COLO668 (cell line): Measurements from ENCODE around the gene TCEAL5.
"Not testable (repeated sequence)": the region's sequence is repeated elsewhere in the genome, so short reads cannot be mapped to it uniquely, and the experiment has no call there.

Experiments
- DNase-seq: peaks from one replicate; lab custom pipeline; 2025; ENCODE audit not compliant: unreplicated experiment; lab: John Stamatoyannopoulos, UW

Gene TCEAL5

GRCh38 chrX:103276581-103277002 is at the start of gene TCEAL5:
Gene TCEAL5 (minus strand): TSS chrX:103276750. CDS start chrX:103274563, 2,187 bp downstream.
- no peak for DNase-seq

DNA sequence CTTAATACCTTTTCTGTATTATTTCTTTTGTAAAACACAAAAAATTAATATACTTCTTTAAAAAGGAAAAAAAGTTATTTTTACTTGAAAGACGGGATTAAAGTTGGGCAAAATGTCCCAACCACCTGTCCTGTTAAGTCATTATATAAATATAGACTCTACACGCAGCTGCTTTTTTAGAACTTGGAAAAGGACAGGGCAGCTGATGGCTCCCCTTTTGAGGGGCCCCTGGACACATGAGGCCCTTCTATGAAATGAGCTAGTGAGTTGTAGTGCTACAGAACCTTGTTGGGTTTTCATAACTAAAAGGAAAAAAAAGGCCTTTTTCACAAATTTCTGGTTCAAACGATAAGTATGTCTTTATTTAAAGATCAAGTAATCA is 34.8 kb upstream of the TCEAL5 start:
- DNase-seq = no peak

DNA sequence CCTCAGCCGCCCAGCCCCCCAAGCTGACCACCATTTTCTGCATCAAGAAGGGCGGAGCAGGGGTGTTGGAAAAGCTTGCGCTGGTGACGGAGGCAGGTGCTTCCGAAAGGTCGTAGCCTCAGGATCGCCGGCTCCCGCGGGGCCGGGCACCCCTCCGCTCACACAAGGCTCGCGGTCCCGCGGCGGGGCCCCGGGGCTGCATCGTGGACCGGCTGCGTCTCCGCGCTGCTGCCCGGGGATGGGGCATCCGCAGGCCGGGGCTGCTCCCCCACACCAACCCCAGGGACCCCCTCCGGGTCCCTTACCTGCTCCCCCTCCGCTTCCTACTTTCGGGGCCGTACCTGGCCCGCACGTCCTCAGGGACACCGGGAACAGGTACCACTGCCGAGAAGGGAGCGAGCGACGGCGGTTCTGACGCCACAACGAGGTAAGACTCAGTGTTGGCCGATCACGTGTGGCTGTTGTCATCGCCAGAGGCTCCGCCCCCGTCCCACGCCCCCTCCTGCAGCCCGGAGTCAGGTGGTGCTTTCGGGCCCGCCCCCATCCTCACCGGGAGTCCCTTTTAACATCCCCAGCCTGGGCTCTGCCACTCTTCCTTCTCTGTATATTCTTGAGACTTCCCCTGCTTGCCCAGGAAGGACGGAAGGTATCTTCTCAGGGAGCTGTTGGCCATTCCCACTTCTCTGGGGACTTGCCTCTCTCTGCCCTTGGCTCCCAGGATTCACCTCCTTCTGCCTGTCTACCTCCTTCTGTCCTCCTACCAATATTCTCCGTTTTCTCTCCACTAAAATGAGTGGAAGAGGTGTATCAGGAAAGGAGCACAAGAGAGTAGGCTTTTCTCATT is 34.2 kb upstream of the TCEAL5 start, which contains the start of gene BEX2:
TSS of gene BEX2 (minus strand) at position 436 of the 844 bp plus-strand sequence. CDS start 1,014 bp downstream, outside the sequence.
- peak; percentile 41 for DNase-seq

DNA sequence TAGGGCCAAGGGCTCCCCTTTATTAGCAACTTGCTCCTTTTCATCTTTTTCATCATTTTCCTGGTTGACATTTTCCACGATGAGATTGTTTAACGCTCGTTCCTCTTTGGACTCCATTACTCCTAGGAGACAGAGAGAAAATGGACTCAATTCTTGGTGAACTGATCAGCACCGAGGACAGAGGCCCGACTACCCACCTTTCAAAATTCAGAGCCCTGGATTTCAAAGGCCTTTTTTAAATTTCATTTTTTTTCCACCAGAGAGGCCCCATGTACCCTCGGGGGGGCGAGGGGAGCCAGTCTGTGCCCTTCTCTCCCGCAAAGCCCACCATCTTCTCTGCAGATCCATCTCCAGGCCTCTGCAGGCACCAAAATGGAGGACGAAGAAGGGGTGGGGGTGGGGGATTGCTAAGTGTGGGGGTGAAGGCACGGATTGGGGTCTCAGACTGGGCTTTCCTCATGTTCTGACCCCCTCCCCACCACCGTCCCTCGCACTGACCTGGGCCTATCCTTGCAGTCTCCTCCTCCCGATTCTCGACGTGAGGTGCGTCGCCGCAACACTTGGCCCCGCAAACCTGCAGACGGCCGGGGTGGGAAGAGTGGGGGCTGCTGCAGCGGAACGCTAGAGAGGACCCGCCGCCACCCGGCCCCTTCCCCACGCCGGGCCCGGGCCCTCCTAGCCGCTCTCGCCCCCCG is 33.5 kb upstream of the TCEAL5 start:
- DNase-seq = no peak

GRCh38 chrX:103305666-103306065 is 29.1 kb upstream of the TCEAL5 start:
- not testable (repeated sequence) for DNase-seq

- DNase-seq = no peak
Measured at GRCh38 chrX:103304705-103305104, 28.2 kb upstream of the TCEAL5 start.

GRCh38 chrX:103293118-103293517 is 16.6 kb upstream of the TCEAL5 start:
- DNase-seq = no peak

- DNase-seq = no peak
Measured at GRCh38 chrX:103279624-103280023, 3.1 kb upstream of the TCEAL5 start.

GRCh38 chrX:103275947-103276567 is 493 bp downstream of the TCEAL5 start:
- no peak for DNase-seq

- DNase-seq = no peak
Measured at GRCh38 chrX:103274284-103274683, 2.3 kb downstream of the TCEAL5 start.

DNA sequence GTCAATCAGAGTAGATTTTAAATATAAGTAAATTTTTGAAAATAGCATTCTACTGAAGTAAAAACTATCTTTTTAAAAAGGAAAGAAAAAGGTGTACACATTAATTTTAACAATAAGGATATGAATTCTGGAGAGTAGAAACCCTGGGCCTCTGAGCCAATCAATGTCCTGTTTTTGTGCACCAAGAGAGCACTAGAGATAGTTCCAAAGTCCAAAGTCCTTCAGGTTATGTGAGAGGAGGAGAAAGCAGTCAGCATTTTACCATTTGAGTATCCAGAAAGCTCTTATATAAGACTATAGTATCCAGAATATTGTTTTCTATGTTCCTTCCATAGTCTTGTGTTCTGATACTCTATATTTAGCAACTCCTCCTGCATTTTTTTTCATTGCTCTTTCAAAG is 18.3 kb downstream of the TCEAL5 start:
- no peak for DNase-seq

- no peak for DNase-seq
Measured at GRCh38 chrX:103256651-103257050, 19.9 kb downstream of the TCEAL5 start.

GRCh38 chrX:103254921-103255493 is 21.5 kb downstream of the TCEAL5 start, which contains the start of gene TCEAL8:
Gene TCEAL8 (minus strand): TSS chrX:103255155. CDS start chrX:103253979, 1,176 bp downstream.
- peak; percentile 75 for DNase-seq

GRCh38 chrX:103254171-103254824 is 22.3 kb downstream of the TCEAL5 start:
- DNase-seq = peak; percentile 62

- no peak for DNase-seq
Measured at GRCh38 chrX:103253608-103254007, 22.9 kb downstream of the TCEAL5 start.

DNA sequence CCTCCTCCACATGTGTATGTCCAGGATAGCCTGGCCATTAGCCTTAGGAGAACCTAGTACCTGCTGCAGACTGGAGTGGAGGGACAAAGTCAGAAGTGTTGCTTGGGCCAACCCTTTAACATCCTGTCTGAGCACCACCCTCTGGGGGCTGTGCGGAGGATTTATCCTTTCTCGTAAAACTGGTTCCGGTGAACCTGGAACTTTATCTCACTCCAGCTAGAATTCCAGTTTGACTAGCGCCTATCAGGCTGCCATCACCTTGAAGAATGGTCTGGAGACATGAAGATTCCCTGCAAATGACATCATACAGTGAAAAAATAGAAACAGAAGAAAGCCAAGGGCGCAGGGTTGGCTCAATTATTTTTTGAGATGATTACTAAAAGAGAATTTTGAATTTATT is 25.6 kb downstream of the TCEAL5 start:
- DNase-seq = no peak

DNA sequence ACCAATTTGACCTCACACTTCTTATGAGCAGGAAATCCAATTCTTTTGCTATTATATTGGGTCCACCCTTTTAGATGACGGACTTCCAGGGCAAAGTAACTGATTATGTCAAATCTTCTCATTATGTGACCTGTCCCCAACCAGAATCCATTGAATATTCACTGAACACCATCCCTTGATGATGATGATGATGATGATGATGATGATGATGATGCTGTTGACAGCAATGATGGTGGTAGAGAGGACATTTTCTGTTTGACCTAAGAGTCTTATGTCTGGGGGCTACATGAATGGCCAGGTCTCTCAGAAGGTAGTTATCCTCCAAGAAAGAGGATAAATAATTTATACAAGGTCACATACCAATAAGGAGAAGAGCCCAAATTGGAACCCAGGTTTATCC is 26.7 kb downstream of the TCEAL5 start:
- no peak for DNase-seq

- no peak for DNase-seq
Measured at GRCh38 chrX:103248553-103248952, 28.0 kb downstream of the TCEAL5 start.

- no peak for DNase-seq
Measured at GRCh38 chrX:103240155-103240554, 36.4 kb downstream of the TCEAL5 start.

GRCh38 chrX:103236296-103236695 is 40.3 kb downstream of the TCEAL5 start:
- no peak for DNase-seq

DNA sequence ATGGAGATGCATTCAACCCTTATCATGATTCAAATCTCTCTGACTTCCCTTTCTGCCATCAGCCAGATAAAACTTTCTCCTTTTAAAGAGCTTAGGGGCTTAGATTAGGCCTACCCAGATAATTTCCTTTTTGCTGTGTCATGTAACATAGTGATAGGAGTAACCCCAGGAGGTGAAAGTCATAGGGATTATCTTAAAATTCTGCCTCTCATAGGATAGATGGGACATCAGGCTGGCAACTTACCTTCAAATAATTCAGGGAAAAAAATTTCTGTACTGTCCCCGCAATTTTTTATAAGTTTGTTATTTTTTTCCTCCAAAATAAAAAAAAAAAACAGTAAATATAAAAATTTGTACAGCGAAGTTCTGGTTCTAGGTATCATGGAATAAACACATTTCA is 40.9 kb downstream of the TCEAL5 start:
- not testable (repeated sequence) for DNase-seq
